Adrenal gland (tissue), 5 donors: ENCODE measurements around the gene HOTAIR.

Experiments
- CTCF ChIP-seq, 6 experiments: fragments of 450-650 bp in 4 of 6; fragments of 200-600 bp in 2 of 6; sonication (generic) in 1 of 6; IDR thresholded peaks; 1 replicate in 5 of 6; 2 replicates in 1 of 6; pipeline versions ENCODE4 v1.5.1 to v1.8.0; 2016 to 2021; ENCODE audit warnings: antibody characterized with exemption in 6 of 6, mild to moderate bottlenecking in 2 of 6, moderate library complexity in 1 of 6
- POLR2A ChIP-seq, 2 donors: fragments of 450-650 bp; IDR thresholded peaks; one replicate each; pipeline ENCODE4 v1.6.1; 2017; ENCODE audit warnings: antibody characterized with exemption in 2 of 2, mild to moderate bottlenecking in 2 of 2, moderate library complexity in 1 of 2
- donor health status: DM: no; HTN: no; CAD: no.

- TF ChIP-seq CTCF (IDR thresholded peaks at IDR 0.05): peak; percentile 86 to 97 (median 96)
- TF ChIP-seq POLR2A (IDR thresholded peaks at IDR 0.05): no peak
These were observed 31.3 kb upstream of the HOTAIR start for GRCh38 chr12:54005853-54006558.
